Keratinocyte (primary cell): ENCODE data around the gene FIBIN. TPM values are rescaled to one million over a fixed set of nuclear protein-coding genes. Genes with fewer than 3 reads are reported as not detected.

ENCODE experiments used
- DNase-seq: peaks from one replicate; pipeline ENCODE4 v3.0.0-alpha.2; 2011; ENCODE audit warnings: low read depth, missing footprints, low spot score
- FAIRE-seq: peaks from 2 replicates; lab custom pipeline; 2011; peaks lifted over from hg19 to GRCh38; lab: Jason Lieb, UNC
- H2AFZ ChIP-seq: 2 replicates; pipeline ENCODE4 v1.6.0; 2012; ENCODE audit warnings: low read length, control low read depth, inconsistent platforms; ENCODE audit not compliant: control insufficient read depth
- H3K27ac ChIP-seq: 2 replicates; pipeline ENCODE4 v1.5.1; 2011; ENCODE audit warnings: low read length; ENCODE audit not compliant: control insufficient read depth, insufficient read depth
- H3K27me3 ChIP-seq: 3 replicates; pipeline ENCODE4 v1.6.0; 2011; ENCODE audit warnings: low read length; ENCODE audit not compliant: control insufficient read depth, insufficient read depth; ENCODE audit errors: extremely low read depth
- H3K36me3 ChIP-seq, 2 experiments: 2 replicates in 1 of 2; 3 replicates in 1 of 2; pipeline ENCODE4 v1.5.1; 2011; ENCODE audit warnings: low read length in 2 of 2, mild to moderate bottlenecking in 1 of 2; ENCODE audit not compliant: control insufficient read depth in 2 of 2, insufficient read depth in 2 of 2; ENCODE audit errors: extremely low read depth in 1 of 2
- H3K4me1 ChIP-seq: 3 replicates; pipeline ENCODE4 v1.5.1; 2011; ENCODE audit warnings: low read length; ENCODE audit not compliant: control insufficient read depth, insufficient read depth; ENCODE audit errors: extremely low read depth
- H3K4me2 ChIP-seq: 3 replicates; pipeline ENCODE4 v1.6.0; 2011; ENCODE audit warnings: low read depth, low read length; ENCODE audit not compliant: control insufficient read depth, insufficient read depth; ENCODE audit errors: extremely low read depth
- H3K4me3 ChIP-seq, 3 experiments: fragments of 200-600 bp in 1 of 3; sonication (generic) in 1 of 3; 2 replicates in 2 of 3; 3 replicates in 1 of 3; pipeline ENCODE4 v1.5.1; 2011 to 2016; ENCODE audit warnings: low read length in 3 of 3, mild to moderate bottlenecking in 3 of 3, control low read depth in 2 of 3, inconsistent platforms in 1 of 3, low read depth in 1 of 3, mixed read lengths in 1 of 3, mixed run types in 1 of 3, moderate library complexity in 1 of 3; ENCODE audit not compliant: control insufficient read depth in 2 of 3, insufficient read depth in 2 of 3; ENCODE audit errors: extremely low read depth in 1 of 3
- H3K79me2 ChIP-seq: 2 replicates; pipeline ENCODE4 v1.6.0; 2012; ENCODE audit warnings: low read length; ENCODE audit not compliant: control insufficient read depth, insufficient read depth
- H3K9ac ChIP-seq: 3 replicates; pipeline ENCODE4 v1.6.0; 2011; ENCODE audit warnings: low read length; ENCODE audit not compliant: control insufficient read depth, insufficient read depth; ENCODE audit errors: extremely low read depth
- H3K9me1 ChIP-seq: 3 replicates; pipeline ENCODE4 v1.6.0; 2011; ENCODE audit warnings: low read length; ENCODE audit not compliant: control insufficient read depth, insufficient read depth; ENCODE audit errors: extremely low read depth
- H3K9me3 ChIP-seq: 2 replicates; pipeline ENCODE4 v1.5.1; 2012; ENCODE audit warnings: low read depth, low read length; ENCODE audit not compliant: control insufficient read depth
- H4K20me1 ChIP-seq: 3 replicates; pipeline ENCODE4 v1.6.0; 2011; ENCODE audit warnings: low read length; ENCODE audit not compliant: control insufficient read depth, insufficient read depth; ENCODE audit errors: extremely low read depth
- EZH2 ChIP-seq: IDR thresholded peaks from one replicate; pipeline ENCODE4 v1.6.1; 2012; ENCODE audit warnings: inconsistent platforms, mild to moderate bottlenecking, low read length, moderate library complexity
- dilution Hi-C: fragments of 300-500 bp; cut with MboI; formaldehyde crosslinking; loops from one replicate; pipeline ENCODE4 v1.7.0; 2020; ENCODE audit warnings: low sequenced_read_pairs; ENCODE audit not compliant: extremely low pct_ligation_motif_present
- polyA plus RNA-seq, 5 experiments: library from polyadenylated mRNA; depleted of rRNA in 3 of 5; stranded (reverse) in 3 of 5; stranded (forward) in 1 of 5; unstranded in 1 of 5; fragments of >200 nt; gene quantifications; 1 replicate in 1 of 5; 2 replicates in 3 of 5; 3 replicates in 1 of 5; pipeline versions ENCODE4 v1.2.1 to v1.2.3, GENCODE V29; 2011 to 2012; ENCODE audit warnings: missing spikeins in 2 of 5, low read depth in 1 of 5, low replicate concordance in 1 of 5
- TF ChIP-seq, protein P1 (sequence below), 3 experiments: IDR thresholded peaks in 1 of 3; conservative IDR thresholded peaks in 1 of 3; optimal IDR thresholded peaks in 1 of 3; 2 replicates in 2 of 3; 3 replicates in 1 of 3; pipeline versions ENCODE3 to v1.5.1; 2011; ENCODE audit warnings: low read length in 3 of 3, mild to moderate bottlenecking in 3 of 3, moderate library complexity in 2 of 3, control low read depth in 1 of 3, inconsistent platforms in 1 of 3; ENCODE audit not compliant: insufficient read depth in 2 of 3; ENCODE audit errors: extremely low read depth in 1 of 3

The FIBIN gene
- polyA plus RNA-seq, 1 donor (not counting 4 experiments of a cell fraction or from before 2014, with no cell fraction given) = 0.30 TPM

DNA sequence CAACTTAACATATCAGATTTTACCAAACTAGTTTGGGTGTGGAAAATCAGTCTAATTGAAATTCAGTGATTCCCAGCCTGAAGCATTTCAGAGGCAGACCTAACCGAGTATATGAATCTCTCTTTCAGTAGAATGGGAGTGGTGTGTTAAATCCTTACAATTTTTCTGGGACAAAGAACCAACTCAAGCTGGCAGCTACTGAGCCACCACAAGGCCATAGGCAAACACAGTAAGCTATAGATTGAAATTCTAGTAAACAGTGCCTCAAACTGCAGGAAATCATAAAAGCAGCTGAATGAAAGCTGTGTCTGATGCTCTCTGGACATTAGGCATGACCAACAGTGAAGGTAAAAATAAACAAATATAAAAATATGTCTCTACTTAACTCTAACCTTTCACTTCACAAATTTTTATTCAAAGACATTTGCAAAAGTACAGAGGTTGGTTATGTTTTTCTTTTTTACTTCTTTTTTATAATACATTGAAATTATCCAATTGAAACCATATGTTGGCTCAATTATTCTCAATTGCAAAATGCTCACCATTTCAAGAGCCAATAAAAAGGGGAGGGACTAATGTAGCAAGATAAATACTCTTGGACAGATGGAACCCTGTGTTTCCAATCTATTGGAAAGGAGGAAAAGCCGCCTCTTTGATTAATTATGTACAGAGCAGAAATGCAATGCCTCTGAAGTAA lies 35.8 kb upstream of the FIBIN start:
- Histone ChIP-seq H3K4me1 (peaks cover 4% of the 10 kb centered on the region), H3K4me3 (no peak overlapping the region), H3K79me2 (no peaks in the 10 kb centered on the region), H3K4me2 (no peak overlapping the region), H4K20me1 (no peaks in the 10 kb centered on the region), H3K9ac (no peak overlapping the region), H3K9me1 (no peaks in the 10 kb centered on the region), H3K36me3 (no peaks in the 10 kb centered on the region), H3K9me3 (no peaks in the 10 kb centered on the region), H3K27ac (no peak overlapping the region), H2AFZ (no peak overlapping the region), H3K27me3 (no peaks in the 10 kb centered on the region)
- FAIRE-seq (no peak), DNase-seq (no peak)
- dilution Hi-C loops = no loop called here
- no peak for TF ChIP-seq EZH2
- TF ChIP-seq, protein P1, sequence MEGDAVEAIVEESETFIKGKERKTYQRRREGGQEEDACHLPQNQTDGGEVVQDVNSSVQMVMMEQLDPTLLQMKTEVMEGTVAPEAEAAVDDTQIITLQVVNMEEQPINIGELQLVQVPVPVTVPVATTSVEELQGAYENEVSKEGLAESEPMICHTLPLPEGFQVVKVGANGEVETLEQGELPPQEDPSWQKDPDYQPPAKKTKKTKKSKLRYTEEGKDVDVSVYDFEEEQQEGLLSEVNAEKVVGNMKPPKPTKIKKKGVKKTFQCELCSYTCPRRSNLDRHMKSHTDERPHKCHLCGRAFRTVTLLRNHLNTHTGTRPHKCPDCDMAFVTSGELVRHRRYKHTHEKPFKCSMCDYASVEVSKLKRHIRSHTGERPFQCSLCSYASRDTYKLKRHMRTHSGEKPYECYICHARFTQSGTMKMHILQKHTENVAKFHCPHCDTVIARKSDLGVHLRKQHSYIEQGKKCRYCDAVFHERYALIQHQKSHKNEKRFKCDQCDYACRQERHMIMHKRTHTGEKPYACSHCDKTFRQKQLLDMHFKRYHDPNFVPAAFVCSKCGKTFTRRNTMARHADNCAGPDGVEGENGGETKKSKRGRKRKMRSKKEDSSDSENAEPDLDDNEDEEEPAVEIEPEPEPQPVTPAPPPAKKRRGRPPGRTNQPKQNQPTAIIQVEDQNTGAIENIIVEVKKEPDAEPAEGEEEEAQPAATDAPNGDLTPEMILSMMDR (optimal IDR thresholded peaks at IDR 0.05 in 1 of 3, IDR thresholded peaks at IDR 0.05 in 1 of 3, conservative IDR thresholded peaks at IDR 0.05 in 1 of 3; ENCODE audit: extremely low read depth in 1 of 3, insufficient read depth in 2 of 3, low read length in 3 of 3) = no peak

DNA sequence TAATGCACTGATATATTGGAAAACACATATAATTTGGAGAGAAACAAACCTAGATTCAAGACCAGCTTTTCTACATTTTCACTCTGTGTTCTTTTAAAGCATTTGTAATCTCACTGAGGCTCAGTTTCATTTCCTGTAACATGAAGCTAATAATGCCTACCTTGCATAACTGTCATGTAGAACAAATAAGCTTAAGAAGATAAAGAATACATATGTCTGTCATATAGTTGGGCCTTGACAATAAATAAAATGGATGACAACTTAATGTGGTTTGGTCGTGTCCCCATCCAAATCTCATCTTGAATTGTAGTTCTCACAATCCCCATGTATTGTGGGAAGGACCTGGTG lies 35.2 kb upstream of the FIBIN start:
- no peak overlapping the region for H3K4me2 ChIP-seq
- H2AFZ ChIP-seq = no peak overlapping the region
- H3K36me3 ChIP-seq = no peaks in the 10 kb centered on the region
- no peaks in the 10 kb centered on the region for H3K9me1 ChIP-seq
- no peak overlapping the region for H3K4me3 ChIP-seq
- TF ChIP-seq, protein P1 (optimal IDR thresholded peaks at IDR 0.05 in 1 of 3, IDR thresholded peaks at IDR 0.05 in 1 of 3, conservative IDR thresholded peaks at IDR 0.05 in 1 of 3; ENCODE audit: extremely low read depth in 1 of 3, insufficient read depth in 2 of 3, low read length in 3 of 3) = no peak
- TF ChIP-seq EZH2 = no peak
- no peak overlapping the region for H3K27ac ChIP-seq
- no peaks in the 10 kb centered on the region for H3K79me2 ChIP-seq
- no peaks in the 10 kb centered on the region for H3K27me3 ChIP-seq
- no peaks in the 10 kb centered on the region for H3K9me3 ChIP-seq
- H4K20me1 ChIP-seq = no peaks in the 10 kb centered on the region
- H3K4me1 ChIP-seq = peaks cover 4% of the 10 kb centered on the region
- no peak for FAIRE-seq
- DNase-seq = no peak
- dilution Hi-C loops = no loop called here
- no peak overlapping the region for H3K9ac ChIP-seq
